ENCODE results near the gene HIP1R.

HIP1R gene

DNA sequence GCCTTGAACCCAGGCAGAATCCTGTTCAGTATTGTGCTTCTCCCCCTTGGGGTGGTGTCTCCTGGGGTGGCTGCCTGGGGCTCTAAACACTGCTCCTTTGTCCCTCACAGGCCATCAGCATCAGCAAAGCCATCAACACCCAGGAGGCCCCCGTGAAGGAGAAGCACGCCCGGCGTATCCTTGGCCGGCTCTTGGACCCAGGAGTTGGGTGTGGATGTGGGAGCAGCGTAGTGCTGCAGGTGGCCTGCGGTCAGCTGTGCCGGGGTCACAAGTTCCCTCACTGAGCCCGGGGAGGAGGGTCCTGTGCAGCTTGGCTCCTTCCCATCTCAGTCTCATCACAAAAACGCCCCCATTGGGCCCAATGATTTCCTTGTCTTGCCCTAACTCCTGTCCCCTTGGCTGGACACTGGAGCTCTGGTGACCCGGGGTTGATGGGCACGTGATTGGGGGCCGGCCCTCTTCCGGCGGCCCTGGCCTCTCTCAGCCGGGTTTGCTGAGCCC lies 12.7 kb downstream of the HIP1R start:
- DNase-seq, result no peak

- DNase-seq, result no peak
These were observed 13.5 kb downstream of the HIP1R start for GRCh38 chr12:122848471-122849351.

- DNase-seq, result no peak
These were observed 14.2 kb downstream of the HIP1R start for GRCh38 chr12:122849352-122850047.

DNA sequence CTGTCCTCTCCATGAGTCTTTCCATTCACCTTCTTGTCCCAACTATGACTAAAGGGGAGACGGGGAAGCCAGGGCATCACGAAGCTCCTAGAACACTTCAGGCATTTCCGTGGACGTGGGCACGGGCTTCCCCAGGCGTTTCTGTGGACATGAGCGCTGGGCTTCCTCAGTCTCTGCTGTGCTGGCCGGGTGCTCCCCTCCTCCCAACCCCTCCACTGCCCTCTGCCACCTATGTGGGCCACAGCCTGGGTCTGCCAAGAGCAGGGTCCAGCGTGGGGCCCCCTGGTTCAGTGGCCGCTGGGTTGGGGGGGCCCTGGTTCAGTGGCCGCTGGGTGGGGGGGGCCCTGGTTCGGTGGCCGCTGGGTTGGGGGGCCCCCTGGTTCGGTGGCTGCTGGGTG lies 14.8 kb downstream of the HIP1R start:
- DNase-seq, result no peak

DNA sequence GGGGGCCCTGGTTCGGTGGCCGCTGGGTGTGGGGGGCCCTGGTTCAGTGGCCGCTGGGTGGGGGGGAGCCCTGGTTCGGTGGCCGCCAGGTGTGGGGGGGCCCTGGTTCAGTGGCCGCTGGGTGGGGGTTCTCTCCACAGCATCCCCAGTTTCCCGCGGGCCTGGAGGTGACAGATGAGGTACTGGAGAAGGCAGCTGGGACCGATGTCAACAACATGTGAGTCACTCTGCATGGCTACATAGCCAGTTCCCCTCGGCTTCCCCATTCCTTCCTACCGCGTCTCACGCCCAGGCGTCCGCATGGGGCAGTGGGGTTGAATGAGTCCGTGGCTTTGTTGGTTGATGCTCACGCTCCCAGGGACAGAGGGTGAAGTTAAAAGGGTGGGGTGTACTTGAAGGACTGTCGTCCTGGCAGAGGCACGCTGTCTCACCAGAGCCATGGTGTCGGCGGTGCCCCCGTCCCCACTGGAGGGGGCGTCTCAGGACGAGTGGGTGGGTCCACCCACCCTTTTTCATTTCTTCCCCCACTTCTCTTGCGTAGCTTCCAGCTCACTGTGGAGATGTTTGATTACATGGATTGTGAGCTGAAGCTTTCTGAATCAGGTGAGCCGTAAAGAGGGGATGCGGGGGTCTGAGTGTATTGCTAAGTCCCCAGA lies 15.6 kb downstream of the HIP1R start:
- DNase-seq, result no peak

GRCh38 chr12:122851820-122852219 lies 16.6 kb downstream of the HIP1R start:
- DNase-seq, result no peak

DNA sequence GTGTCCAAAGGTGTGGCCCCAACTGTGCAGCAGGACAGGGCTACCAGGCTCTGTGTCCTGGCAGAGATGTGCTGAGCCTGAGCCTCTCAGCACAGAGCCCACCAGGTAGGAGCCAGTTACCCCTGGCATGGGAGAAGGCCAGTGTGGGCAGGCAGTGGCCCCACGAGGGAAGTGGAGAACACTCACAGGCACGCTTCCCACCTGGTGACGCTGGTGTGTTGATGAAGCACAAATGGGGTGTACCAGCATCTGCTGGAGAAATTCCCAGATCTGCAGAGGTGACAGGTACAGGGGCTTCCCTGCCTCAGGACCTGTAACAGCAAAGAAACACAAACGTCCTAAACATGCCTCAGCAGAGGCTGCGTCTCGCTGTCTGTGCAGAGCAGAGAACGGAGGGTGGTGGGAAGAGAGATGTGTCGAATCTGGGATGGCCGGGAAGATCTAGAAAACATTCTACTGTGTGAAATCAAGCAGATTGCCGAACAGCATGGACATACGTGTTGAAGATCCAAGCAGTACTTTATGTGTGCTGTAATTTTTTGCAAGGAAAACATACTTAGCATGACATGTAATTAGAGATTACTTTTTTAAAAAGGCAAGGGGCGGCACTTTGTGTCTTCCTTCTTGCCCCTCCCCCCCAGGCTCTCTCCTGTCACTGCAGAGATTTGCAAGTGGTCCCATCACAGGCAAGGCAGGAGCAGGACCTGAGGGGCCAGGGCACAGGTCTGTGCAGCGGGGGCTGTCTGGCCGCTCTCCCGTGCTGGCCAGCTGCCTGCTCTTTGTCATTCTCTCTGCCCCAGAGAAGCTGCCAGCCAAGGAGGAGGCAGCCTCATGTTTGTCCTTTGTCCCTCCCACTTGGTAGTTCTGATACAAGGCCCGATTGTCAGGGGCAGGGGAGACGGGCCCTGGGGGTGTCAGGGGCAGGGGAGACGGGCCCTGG lies 17.3 kb downstream of the HIP1R start:
- no peak for DNase-seq

GRCh38 chr12:122853582-122854245 lies 18.5 kb downstream of the HIP1R start:
- DNase-seq, result no peak

DNA sequence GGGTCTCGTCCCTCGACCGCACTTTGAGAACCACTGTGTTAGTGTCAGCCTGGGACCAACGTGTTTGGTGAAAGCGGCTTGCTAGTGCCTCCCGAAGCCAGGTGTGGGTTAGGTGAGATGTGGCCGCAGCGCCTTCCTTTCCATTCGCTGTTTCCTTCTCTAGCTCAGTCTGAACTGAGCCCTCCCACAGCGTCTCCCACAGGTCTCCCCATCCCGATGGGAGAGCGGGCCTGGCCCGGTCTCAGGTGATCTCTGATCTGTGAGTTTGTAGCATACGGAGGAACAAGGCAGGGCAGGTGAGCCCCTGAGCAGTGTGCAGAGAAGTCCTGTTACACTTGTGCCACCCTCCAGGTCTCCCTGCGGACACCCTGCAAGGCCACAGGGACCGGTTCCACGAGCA lies 19.3 kb downstream of the HIP1R start:
- DNase-seq, result no peak

GRCh38 chr12:122855071-122855829 lies 20.0 kb downstream of the HIP1R start:
- DNase-seq, result no peak

DNA sequence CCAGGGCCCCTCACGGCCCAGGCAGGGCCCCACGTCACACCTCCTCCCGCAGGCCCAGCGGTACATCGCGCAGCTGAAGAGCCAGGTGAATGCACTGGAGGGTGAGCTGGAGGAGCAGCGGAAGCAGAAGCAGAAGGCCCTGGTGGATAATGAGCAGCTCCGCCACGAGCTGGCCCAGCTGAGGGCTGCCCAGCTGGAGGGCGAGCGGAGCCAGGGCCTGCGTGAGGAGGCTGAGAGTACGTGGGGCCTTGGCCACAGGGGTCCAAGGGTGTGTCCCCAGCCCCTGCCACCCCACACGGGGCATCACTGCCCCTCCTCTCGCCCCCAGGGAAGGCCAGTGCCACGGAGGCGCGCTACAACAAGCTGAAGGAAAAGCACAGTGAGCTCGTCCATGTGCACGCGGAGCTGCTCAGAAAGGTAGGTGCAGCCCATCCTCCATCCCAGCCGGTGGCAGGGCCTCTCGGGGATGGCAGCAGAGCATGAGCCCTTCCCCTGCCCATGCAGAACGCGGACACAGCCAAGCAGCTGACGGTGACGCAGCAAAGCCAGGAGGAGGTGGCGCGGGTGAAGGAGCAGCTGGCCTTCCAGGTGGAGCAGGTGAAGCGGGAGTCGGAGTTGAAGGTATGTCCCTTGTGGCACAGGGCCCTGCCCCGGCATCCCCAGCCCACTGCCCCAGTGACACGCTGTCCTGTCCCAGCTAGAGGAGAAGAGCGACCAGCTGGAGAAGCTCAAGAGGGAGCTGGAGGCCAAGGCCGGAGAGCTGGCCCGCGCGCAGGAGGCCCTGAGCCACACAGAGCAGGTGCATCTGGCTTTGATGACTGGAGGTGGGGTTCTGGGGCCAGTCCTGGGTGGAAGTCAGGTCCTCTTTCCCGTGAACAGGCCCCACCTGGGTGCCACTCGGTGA lies 20.9 kb downstream of the HIP1R start:
- peak; percentile 63 for DNase-seq

- DNase-seq, result no peak
These were observed 21.9 kb downstream of the HIP1R start for GRCh38 chr12:122856999-122857671.

DNA sequence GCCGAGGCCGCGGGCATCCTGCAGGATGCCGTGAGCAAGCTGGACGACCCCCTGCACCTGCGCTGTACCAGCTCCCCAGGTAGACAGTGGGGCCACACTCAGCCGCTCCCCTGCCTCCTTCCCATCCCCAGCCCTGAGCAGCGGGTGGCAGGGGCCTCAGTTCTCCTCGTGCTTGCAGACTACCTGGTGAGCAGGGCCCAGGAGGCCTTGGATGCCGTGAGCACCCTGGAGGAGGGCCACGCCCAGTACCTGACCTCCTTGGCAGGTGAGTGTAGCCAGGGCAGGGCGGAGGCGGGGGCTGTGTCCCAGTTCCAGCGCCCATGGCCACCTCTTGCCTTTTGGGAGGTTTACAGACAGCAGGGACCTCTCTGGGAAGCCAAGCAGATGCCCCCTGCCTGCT lies 22.9 kb downstream of the HIP1R start:
- no peak for DNase-seq

DNA sequence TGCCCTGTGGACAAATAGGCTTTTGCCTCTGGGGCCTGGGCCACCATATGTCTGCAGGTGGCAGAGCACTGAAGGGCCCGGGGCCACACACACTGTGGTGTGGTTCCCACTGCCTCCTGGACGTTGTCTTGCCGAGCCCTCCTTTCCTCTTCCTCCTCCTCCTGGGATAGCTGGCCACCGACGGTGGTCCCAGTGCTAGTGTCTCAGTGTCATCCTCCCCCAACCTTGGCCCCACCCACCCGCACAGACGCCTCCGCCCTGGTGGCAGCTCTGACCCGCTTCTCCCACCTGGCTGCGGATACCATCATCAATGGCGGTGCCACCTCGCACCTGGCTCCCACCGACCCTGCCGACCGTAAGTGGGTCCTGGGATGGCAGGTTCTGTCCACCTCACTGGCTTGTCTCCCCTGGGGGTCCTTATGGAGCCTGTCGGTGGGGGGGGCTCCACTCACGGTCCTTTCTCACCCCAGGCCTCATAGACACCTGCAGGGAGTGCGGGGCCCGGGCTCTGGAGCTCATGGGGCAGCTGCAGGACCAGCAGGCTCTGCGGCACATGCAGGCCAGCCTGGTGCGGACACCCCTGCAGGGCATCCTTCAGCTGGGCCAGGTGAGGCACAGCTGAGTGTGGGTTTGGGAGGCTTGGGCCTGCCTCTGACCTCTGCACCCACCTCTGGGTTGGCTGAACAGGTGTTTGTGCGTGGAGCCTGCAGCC lies 23.5 kb downstream of the HIP1R start:
- no peak for DNase-seq

GRCh38 chr12:122859303-122860039 lies 24.2 kb downstream of the HIP1R start:
- DNase-seq, result no peak

- DNase-seq, result no peak
These were observed 25.0 kb downstream of the HIP1R start for GRCh38 chr12:122860040-122860853.
